Testis (tissue), 2 donors: ENCODE results near the gene EGFR.

ENCODE experiments used
- POLR2A ChIP-seq: fragments of 450-650 bp; IDR thresholded peaks from one replicate; pipeline ENCODE4 v1.6.1; 2017; ENCODE audit warnings: antibody characterized with exemption, mild to moderate bottlenecking, moderate library complexity
- TF ChIP-seq, protein P1 (sequence below), 3 experiments: fragments of 450-650 bp in 2 of 3; fragments of 200-600 bp in 1 of 3; sonication (generic) in 1 of 3; IDR thresholded peaks; one replicate each; pipeline ENCODE4 v1.5.1; 2016 to 2019; ENCODE audit warnings: antibody characterized with exemption in 3 of 3, mild to moderate bottlenecking in 2 of 3, moderate library complexity in 1 of 3

DNA sequence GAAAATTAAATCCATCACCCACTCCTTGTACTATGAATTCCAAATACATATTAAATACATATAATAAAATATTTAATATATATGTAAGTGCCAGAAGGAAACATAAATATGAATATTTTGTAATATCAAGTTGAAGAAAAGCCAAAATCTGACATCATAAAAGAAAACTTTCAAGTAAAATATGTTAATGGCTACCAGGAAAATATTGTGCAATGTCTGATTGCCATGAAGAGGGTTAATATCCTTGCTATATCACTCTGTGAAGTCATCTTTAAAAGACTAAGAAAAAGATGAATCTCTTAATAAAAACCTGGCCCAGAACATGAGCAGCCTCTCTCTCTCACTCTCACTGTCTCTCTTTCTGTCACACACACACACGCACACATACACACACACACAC, 130.2 kb downstream of the EGFR start:
- TF ChIP-seq POLR2A: no peak
- TF ChIP-seq, protein P1, sequence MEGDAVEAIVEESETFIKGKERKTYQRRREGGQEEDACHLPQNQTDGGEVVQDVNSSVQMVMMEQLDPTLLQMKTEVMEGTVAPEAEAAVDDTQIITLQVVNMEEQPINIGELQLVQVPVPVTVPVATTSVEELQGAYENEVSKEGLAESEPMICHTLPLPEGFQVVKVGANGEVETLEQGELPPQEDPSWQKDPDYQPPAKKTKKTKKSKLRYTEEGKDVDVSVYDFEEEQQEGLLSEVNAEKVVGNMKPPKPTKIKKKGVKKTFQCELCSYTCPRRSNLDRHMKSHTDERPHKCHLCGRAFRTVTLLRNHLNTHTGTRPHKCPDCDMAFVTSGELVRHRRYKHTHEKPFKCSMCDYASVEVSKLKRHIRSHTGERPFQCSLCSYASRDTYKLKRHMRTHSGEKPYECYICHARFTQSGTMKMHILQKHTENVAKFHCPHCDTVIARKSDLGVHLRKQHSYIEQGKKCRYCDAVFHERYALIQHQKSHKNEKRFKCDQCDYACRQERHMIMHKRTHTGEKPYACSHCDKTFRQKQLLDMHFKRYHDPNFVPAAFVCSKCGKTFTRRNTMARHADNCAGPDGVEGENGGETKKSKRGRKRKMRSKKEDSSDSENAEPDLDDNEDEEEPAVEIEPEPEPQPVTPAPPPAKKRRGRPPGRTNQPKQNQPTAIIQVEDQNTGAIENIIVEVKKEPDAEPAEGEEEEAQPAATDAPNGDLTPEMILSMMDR (IDR thresholded peaks at IDR 0.05): no peak
